ENCODE data around the gene B4GALNT1. TPM values are rescaled to one million over a fixed set of nuclear protein-coding genes. Genes with fewer than 3 reads are reported as not detected.
"Not testable (repeated sequence)": the region's sequence is repeated elsewhere in the genome, so short reads cannot be mapped to it uniquely, and the experiment has no call there.

The B4GALNT1 gene
- polyA plus RNA-seq, 2 of the 4 experiments (the other 2 are of a cell fraction), result 25.7 to 35.1 TPM

DNA sequence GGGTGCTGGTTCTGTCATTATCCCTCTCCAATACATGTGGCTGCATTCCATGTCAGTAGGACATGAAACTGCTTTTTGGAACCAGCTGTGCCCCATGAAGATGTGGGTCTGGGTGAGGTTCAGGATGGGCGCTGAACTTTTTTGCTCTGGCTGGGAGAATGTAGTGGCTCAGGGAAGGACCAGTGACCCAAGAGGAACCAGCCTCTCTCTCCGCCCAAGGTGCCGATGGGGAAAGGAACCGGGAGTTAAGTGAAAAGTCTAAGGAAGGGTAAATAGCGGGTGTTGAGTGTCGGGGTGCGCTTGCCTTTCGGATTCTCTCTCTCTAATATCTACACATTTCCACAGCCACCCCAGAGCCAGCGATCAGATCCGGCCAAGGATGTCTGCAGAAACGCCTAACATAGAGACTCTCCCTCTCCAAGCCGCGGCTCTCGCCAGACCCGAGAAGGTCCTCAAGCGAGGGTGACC, 14.0 kb downstream of the B4GALNT1 start (continued):
- TF ChIP-seq, protein P1, sequence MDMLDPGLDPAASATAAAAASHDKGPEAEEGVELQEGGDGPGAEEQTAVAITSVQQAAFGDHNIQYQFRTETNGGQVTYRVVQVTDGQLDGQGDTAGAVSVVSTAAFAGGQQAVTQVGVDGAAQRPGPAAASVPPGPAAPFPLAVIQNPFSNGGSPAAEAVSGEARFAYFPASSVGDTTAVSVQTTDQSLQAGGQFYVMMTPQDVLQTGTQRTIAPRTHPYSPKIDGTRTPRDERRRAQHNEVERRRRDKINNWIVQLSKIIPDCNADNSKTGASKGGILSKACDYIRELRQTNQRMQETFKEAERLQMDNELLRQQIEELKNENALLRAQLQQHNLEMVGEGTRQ (IDR thresholded peaks at IDR 0.05), result no peak

DNA sequence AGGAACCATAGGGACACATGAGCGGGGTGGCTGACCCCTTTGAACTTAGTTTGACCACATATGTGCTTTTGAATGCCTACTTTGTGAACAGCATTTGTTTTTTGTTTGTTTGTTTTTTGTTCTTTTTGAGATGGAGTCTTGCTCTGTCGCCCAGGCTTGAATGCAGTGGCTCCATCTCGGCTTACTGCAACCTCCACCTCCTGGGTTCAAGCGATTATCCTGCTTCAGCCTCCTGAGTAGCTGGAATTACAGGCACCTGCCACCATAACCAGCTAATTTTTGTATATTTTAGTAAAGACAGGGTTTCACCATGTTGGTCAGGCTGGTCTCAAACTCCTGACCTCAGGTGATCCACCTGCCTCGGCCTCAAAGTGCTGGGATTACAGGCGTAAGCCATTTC, 14.6 kb downstream of the B4GALNT1 start:
- H3K4me3 ChIP-seq; H3K27ac ChIP-seq; DNase-seq (ENCODE audit: low read depth in 1 of 2, low spot score in 1 of 2); FAIRE-seq; ATAC-seq; H3K4me2 ChIP-seq; POLR2A ChIA-PET; H3K9me3 ChIP-seq: not testable (repeated sequence)
- 89% methylated on average over 6 of the region's 6 CpGs for WGBS (ENCODE audit: missing lambda C conversion rate)
- CTCF ChIA-PET, result interaction anchor here (4.8 to 20.9 kb wide), 2 partner anchors 15 to 37 kb away, joined by 24 to 336 read pairs; partner anchors contain the start of gene B4GALNT1
- H3K4me1 ChIP-seq, result peaks cover 13% of the 10 kb centered on the region; the same call in 1 of the 3 replicates

DNA sequence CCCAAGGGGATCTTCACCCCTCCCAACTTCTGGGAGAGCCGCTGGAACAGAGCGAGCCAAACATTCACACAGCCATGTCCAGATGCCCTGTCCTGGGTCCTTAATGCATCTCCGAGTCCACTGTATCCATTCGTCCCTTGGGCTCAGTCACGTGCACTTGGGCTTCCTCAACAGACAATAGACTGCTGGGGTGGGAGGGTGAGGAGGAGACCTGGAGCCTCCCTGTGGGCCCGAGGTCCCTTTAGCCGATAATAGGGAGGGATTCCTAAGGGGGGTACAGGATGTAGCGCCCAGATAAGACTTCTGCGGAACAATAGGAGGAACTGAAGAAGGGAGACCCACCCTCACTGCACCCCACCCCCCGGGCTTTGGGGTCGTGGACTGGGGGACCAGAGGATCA, 15.1 kb downstream of the B4GALNT1 start:
- 61% methylated on average over 11 of the region's 11 CpGs for WGBS (ENCODE audit: missing lambda C conversion rate)
- ATAC-seq, result no peak
- ChIA-PET CTCF (interaction anchor here (20.9 kb wide), 1 partner anchor 36 kb away, joined by 336 read pairs; no protein-coding TSS in a partner anchor), POLR2A (no interaction called here)
- no peak for FAIRE-seq
- Histone ChIP-seq H3K9me3 (no peaks in the 10 kb centered on the region), H3K4me1 (peaks cover 13% of the 10 kb centered on the region; the same call in 1 of the 3 replicates), H3K27ac (no peak overlapping the region), H3K4me2 (no peak overlapping the region), H3K4me3 (no peak overlapping the region)
- TF ChIP-seq RFX5 (IDR thresholded peaks at IDR 0.05) (no peak), CHD2 (IDR thresholded peaks at IDR 0.05; ENCODE audit: low read length, partially characterized antibody) (no peak), HOXB5 (CRISPR knock-in tag; IDR thresholded peaks at IDR 0.05) (no peak)
- TF ChIP-seq, protein P1 (IDR thresholded peaks at IDR 0.05), result no peak
- TF ChIP-seq, protein P2, sequence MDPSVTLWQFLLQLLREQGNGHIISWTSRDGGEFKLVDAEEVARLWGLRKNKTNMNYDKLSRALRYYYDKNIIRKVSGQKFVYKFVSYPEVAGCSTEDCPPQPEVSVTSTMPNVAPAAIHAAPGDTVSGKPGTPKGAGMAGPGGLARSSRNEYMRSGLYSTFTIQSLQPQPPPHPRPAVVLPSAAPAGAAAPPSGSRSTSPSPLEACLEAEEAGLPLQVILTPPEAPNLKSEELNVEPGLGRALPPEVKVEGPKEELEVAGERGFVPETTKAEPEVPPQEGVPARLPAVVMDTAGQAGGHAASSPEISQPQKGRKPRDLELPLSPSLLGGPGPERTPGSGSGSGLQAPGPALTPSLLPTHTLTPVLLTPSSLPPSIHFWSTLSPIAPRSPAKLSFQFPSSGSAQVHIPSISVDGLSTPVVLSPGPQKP (IDR thresholded peaks at IDR 0.05; ENCODE audit: low read depth, low read length), result no peak
- DNase-seq (ENCODE audit: low read depth in 1 of 2, low spot score in 1 of 2), result no peak

DNA sequence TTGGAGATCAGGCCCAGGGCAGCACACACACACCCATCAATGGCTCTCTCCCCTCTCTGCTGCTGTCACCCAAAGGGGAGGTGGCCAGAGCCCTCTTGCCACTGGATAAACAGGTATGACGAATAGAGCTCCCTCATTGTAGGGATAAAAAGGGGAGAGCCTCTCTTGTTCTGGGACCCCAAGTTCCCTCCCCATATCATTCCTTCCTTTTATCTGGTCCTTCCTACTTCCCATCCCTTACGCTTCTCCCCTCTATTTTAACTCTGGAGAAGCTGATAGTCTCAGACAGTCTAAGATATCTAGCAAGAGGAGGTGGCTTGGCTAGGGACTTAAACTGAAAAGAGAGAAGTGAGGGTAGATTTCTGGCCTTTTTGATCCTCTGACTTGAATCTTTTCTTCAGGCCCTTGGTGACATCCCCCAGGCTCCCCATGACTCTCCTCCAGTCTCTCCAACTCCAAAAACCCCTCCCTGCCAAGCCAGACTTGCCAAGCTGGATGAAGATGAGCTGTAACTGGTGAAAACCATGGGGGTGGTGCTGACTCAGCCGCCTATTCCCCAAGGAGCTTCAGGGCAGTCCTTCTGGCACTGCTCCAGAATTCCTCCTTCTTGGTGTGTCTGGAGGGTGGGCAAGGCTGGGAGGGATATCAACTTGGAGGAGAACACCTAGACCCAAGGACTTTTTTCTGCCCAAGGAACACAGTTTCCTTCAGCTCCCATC, 16.5 kb downstream of the B4GALNT1 start:
- ATAC-seq (no peak), DNase-seq (ENCODE audit: low read depth in 1 of 2, low spot score in 1 of 2) (no peak), FAIRE-seq (no peak)
- ChIA-PET POLR2A (no interaction called here), CTCF (interaction anchor here (20.9 kb wide), 1 partner anchor 35 kb away, joined by 336 read pairs; no protein-coding TSS in a partner anchor)
- Histone ChIP-seq H3K4me2 (no peak overlapping the region), H3K4me1 (peaks cover 16% of the 10 kb centered on the region; the same call in 1 of the 3 replicates), H3K27ac (no peak overlapping the region), H3K9me3 (no peaks in the 10 kb centered on the region), H3K4me3 (no peak overlapping the region)
- TF ChIP-seq JUN (IDR thresholded peaks at IDR 0.05) (no peak), CBX2 (IDR thresholded peaks at IDR 0.05; ENCODE audit: borderline replicate concordance, low read depth) (no peak), MAZ (IDR thresholded peaks at IDR 0.05; ENCODE audit: borderline replicate concordance, low read depth, low read length) (no peak), RAD21 (conservative IDR thresholded peaks at IDR 0.05 in 1 of 2, IDR thresholded peaks at IDR 0.05 in 1 of 2) (no peak), TFCP2L1 (CRISPR knock-in tag; IDR thresholded peaks at IDR 0.05) (no peak), KDM1A (IDR thresholded peaks at IDR 0.05; ENCODE audit: low read depth) (no peak), MYC (IDR thresholded peaks at IDR 0.05; ENCODE audit: borderline replicate concordance, low read length) (no peak), ZC3H11A (IDR thresholded peaks at IDR 0.05) (no peak), KDM5A (IDR thresholded peaks at IDR 0.05) (no peak), POLR2A (IDR thresholded peaks at IDR 0.05; ENCODE audit: low read length) (no peak), EHF (CRISPR knock-in tag; IDR thresholded peaks at IDR 0.05) (no peak), ESRRA (IDR thresholded peaks at IDR 0.05; ENCODE audit: borderline replicate concordance, low read length) (no peak)
- TF ChIP-seq, protein P3, sequence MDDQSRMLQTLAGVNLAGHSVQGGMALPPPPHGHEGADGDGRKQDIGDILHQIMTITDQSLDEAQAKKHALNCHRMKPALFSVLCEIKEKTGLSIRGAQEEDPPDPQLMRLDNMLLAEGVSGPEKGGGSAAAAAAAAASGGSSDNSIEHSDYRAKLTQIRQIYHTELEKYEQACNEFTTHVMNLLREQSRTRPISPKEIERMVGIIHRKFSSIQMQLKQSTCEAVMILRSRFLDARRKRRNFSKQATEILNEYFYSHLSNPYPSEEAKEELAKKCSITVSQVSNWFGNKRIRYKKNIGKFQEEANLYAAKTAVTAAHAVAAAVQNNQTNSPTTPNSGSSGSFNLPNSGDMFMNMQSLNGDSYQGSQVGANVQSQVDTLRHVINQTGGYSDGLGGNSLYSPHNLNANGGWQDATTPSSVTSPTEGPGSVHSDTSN (IDR thresholded peaks at IDR 0.05), result no peak
- TF ChIP-seq, protein P4, sequence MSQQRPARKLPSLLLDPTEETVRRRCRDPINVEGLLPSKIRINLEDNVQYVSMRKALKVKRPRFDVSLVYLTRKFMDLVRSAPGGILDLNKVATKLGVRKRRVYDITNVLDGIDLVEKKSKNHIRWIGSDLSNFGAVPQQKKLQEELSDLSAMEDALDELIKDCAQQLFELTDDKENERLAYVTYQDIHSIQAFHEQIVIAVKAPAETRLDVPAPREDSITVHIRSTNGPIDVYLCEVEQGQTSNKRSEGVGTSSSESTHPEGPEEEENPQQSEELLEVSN (IDR thresholded peaks at IDR 0.05; ENCODE audit: borderline replicate concordance, low read depth), result no peak
- TF ChIP-seq, protein P5, sequence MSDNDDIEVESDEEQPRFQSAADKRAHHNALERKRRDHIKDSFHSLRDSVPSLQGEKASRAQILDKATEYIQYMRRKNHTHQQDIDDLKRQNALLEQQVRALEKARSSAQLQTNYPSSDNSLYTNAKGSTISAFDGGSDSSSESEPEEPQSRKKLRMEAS (IDR thresholded peaks at IDR 0.05), result no peak
- WGBS (ENCODE audit: missing lambda C conversion rate), result 78% methylated on average over 3 of the region's 3 CpGs

All from A549 (cell line).